Measurements from ENCODE around the gene LAMC3. TPM values are rescaled to one million over a fixed set of nuclear protein-coding genes. Genes with fewer than 3 reads are reported as not detected.

Gene LAMC3
- under 0.01 and 0.05 TPM in 2 replicates for total RNA-seq

DNA sequence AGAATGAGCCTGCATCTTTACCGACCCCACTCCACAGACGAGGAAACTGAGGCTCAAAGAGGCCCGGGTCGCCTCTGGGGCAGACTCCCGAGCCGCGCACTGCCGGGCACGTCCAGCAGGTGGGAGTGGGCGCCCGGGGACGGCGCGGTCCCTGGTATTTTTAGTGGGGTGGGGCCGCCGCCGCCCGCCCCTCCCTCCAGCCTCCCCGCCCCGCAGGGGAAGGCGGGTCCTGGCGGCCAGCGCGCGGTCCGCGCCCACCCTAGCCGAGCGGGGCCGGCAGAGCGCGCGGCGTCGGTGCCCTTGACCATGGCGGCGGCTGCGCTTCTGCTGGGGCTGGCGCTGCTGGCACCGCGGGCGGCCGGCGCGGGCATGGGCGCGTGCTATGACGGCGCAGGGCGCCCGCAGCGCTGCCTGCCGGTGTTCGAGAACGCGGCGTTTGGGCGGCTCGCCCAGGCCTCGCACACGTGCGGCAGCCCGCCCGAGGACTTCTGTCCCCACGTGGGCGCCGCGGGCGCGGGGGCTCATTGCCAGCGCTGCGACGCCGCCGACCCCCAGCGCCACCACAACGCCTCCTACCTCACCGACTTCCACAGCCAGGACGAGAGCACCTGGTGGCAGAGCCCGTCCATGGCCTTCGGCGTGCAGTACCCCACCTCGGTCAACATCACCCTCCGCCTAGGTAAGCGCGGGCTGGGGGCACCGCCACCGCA is at the start of gene LAMC3:
TSS of gene LAMC3 (plus strand) at position 266 of the 710 bp plus-strand sequence. CDS start at position 307, 41 bp downstream.

DNA sequence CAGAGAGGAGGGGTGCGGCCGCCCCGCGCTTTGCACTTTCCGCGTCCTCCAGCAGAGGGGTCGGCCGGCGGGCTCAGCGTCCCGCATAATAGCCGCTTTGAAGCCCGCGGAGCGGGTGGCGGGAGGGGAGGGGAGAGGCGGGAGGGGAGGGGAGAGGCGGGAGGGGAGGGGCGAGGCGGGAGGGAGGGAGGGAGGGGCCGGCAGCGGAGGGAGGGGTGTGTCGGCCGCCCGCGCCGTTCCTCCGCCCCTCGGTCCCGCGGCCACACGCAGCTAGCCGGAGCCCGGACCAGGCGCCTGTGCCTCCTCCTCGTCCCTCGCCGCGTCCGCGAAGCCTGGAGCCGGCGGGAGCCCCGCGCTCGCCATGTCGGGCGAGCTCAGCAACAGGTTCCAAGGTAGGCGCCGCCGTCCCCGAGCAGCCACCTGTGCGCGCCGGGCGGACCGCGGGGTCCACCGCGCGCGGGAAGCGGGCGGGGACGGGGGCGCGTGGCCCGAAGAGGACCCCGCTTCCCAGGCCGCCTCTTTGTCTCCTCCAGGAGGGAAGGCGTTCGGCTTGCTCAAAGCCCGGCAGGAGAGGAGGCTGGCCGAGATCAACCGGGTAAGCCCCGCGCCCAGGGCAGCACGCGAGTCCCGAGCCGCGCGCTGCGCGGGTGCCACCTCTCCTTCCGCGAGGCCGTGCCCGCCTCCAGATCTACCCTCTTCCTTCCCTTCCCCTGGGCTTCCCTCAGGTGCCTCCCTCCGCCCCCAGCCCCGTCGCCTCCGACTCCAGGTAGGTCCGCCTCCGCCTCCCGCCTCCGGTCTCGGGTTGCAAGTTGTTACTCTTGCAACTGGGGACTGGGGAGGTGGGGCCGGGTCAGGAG is 87.5 kb downstream of the LAMC3 start, which contains the start of gene AIF1L:
TSS of gene AIF1L (plus strand) at position 263 of the 857 bp plus-strand sequence. CDS start at position 362, 99 bp downstream.

DNA sequence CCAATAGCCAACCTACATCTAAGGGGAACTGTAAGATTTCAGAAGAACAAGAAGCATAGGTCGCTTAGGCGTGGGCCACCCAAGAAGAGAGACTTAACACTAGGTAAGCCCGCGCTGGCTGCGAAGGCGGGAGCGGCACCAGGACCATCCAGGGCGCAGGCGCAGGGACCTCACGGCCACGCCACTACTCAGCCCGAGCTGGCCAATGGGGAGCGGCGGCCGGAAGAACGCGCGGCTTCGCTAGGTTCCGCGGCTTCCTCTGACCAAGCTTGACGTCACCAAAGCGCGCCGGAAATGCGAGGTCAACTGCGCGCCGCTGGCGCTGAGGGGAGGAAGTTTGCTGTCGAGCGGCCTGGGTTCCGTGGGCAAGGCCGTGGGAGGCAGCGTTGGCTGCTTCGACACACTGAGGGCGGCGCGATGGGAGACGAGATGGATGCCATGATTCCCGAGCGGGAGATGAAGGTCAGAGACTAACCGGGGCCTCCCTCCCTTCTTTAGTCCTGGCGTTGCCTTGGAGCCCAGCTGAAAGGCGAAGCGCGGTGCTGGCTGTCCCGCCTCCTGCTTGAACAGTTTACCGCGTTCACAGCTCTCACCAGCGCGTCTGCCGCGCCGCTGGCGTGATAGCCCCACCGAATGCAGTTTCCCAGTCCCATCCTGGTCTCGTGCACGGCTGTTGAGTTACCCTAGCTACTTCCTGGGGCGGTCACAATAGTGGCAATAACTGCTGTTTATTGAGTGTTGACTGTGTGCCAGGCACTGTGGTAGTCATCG is 116.5 kb downstream of the LAMC3 start, which contains the start of gene NUP214:
TSS of gene NUP214 (plus strand) at position 299 of the 771 bp plus-strand sequence. CDS start at position 418, 119 bp downstream.

Other genes starting within 250 kb of the LAMC3 start
- gene ABL1, start 173.9 kb upstream of the LAMC3 start, total RNA-seq, result 55.2 and 116 TPM in 2 replicates
- gene QRFP, start 112.4 kb upstream of the LAMC3 start, total RNA-seq, result not detected in 2 replicates
- gene FIBCD1, start 69.9 kb upstream of the LAMC3 start, total RNA-seq, result 16.9 and 26.0 TPM in 2 replicates
- gene AIF1L, start 87.4 kb downstream of the LAMC3 start, total RNA-seq, result 0.09 and 0.30 TPM in 2 replicates
- gene NUP214, start 116.4 kb downstream of the LAMC3 start, total RNA-seq, result 13.4 and 20.4 TPM in 2 replicates